Measurements from ENCODE around the gene INMT.

Gene INMT

DNA sequence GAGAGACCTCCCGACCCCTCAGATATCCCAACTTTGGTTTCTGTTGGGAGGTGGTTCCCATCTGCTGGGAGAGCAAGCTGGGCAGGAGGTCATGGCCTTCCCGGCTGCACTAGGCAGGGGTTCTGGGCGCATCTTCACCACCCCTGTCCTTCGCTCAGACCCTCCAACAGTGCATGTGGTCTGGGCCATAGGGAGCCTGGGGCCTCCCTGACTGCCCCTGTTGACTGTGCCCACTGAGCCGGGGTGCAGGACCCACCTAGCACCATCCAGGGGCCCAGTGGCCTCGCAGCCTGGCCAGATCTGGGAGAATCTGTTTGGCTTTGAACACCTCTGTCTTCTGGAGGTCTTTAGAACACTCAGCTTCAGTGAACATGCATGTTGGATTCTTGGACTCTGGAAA lies 18.7 kb upstream of the INMT start (continued):
- TF ChIP-seq ZNF518A (tag by site-specific recombination; conservative IDR thresholded peaks at IDR 0.05; ENCODE audit: low read depth): no peak
- no peak for TF ChIP-seq ZNF785 (tag by site-specific recombination; IDR thresholded peaks at IDR 0.05)
- no peak for TF ChIP-seq ZNF558 (tag by site-specific recombination; IDR thresholded peaks at IDR 0.05)
- TF ChIP-seq, protein P1, sequence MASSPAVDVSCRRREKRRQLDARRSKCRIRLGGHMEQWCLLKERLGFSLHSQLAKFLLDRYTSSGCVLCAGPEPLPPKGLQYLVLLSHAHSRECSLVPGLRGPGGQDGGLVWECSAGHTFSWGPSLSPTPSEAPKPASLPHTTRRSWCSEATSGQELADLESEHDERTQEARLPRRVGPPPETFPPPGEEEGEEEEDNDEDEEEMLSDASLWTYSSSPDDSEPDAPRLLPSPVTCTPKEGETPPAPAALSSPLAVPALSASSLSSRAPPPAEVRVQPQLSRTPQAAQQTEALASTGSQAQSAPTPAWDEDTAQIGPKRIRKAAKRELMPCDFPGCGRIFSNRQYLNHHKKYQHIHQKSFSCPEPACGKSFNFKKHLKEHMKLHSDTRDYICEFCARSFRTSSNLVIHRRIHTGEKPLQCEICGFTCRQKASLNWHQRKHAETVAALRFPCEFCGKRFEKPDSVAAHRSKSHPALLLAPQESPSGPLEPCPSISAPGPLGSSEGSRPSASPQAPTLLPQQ (tag by site-specific recombination; IDR thresholded peaks at IDR 0.05): no peak
- TF ChIP-seq ZNF747 (tag by site-specific recombination; IDR thresholded peaks at IDR 0.05): no peak
- TF ChIP-seq MZF1 (tag by site-specific recombination; IDR thresholded peaks at IDR 0.05; ENCODE audit: borderline replicate concordance): no peak
- no peak for TF ChIP-seq ZNF629 (tag by site-specific recombination; IDR thresholded peaks at IDR 0.05)
- TF ChIP-seq ZNF776 (tag by site-specific recombination; IDR thresholded peaks at IDR 0.05; ENCODE audit: borderline replicate concordance): no peak
- TF ChIP-seq ZBTB11 (tag by site-specific recombination; conservative IDR thresholded peaks at IDR 0.05; ENCODE audit: low read depth): no peak
- TF ChIP-seq ZFHX2 (tag by site-specific recombination; conservative IDR thresholded peaks at IDR 0.05): no peak
- no peak for TF ChIP-seq FEZF1 (tag by site-specific recombination; IDR thresholded peaks at IDR 0.05)
- TF ChIP-seq, protein P2, sequence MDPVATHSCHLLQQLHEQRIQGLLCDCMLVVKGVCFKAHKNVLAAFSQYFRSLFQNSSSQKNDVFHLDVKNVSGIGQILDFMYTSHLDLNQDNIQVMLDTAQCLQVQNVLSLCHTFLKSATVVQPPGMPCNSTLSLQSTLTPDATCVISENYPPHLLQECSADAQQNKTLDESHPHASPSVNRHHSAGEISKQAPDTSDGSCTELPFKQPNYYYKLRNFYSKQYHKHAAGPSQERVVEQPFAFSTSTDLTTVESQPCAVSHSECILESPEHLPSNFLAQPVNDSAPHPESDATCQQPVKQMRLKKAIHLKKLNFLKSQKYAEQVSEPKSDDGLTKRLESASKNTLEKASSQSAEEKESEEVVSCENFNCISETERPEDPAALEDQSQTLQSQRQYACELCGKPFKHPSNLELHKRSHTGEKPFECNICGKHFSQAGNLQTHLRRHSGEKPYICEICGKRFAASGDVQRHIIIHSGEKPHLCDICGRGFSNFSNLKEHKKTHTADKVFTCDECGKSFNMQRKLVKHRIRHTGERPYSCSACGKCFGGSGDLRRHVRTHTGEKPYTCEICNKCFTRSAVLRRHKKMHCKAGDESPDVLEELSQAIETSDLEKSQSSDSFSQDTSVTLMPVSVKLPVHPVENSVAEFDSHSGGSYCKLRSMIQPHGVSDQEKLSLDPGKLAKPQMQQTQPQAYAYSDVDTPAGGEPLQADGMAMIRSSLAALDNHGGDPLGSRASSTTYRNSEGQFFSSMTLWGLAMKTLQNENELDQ (tag by site-specific recombination; IDR thresholded peaks at IDR 0.05; ENCODE audit: low read depth): no peak
- TF ChIP-seq ZNF596 (tag by site-specific recombination; IDR thresholded peaks at IDR 0.05): no peak
- TF ChIP-seq ZNF280D (tag by site-specific recombination; IDR thresholded peaks at IDR 0.05): no peak

Data from HEK293 (cell line).